GM12878 (cell line): ENCODE data around the gene CDKN2B. TPM values are rescaled to one million over a fixed set of nuclear protein-coding genes. Genes with fewer than 3 reads are reported as not detected.
A peak's percentile ranks its signal among the peaks of the same experiment; 100 is the strongest.

ENCODE experiments used
- ATF7 ChIP-seq: fragments of 450-650 bp; IDR thresholded peaks from 2 replicates; pipeline ENCODE4 v1.6.1; 2016; ENCODE audit warnings: low read depth, mild to moderate bottlenecking
- BHLHE40 ChIP-seq, 2 experiments: fragments of 450-650 bp in 1 of 2; IDR thresholded peaks; 2 replicates each; pipeline ENCODE4 v1.6.1; 2011 to 2017; ENCODE audit warnings: low read depth in 2 of 2, borderline replicate concordance in 1 of 2, improper control_type of control experiment in 1 of 2, low read length in 1 of 2, mild to moderate bottlenecking in 1 of 2
- CHD2 ChIP-seq: IDR thresholded peaks from 2 replicates; pipeline ENCODE4 v1.6.1; 2011; ENCODE audit warnings: low read depth, low read length, improper control_type of control experiment, borderline replicate concordance
- ESRRA ChIP-seq: IDR thresholded peaks from 2 replicates; pipeline ENCODE4 v1.6.1; 2012; ENCODE audit warnings: mild to moderate bottlenecking, low read length, improper control_type of control experiment
- FOXM1 ChIP-seq: IDR thresholded peaks from 2 replicates; pipeline ENCODE4 v1.6.1; 2012; ENCODE audit warnings: low read depth, mild to moderate bottlenecking, inconsistent platforms, low read length, moderate library complexity
- HDAC2 ChIP-seq: fragments of 200-600 bp; sonication (generic); IDR thresholded peaks from 2 replicates; pipeline ENCODE4 v1.6.1; 2017
- NBN ChIP-seq: fragments of 450-650 bp; IDR thresholded peaks from 2 replicates; pipeline ENCODE4 v1.6.1; 2016
- NRF1 ChIP-seq: conservative IDR thresholded peaks from 2 replicates; pipeline ENCODE4 v1.6.1; 2011; ENCODE audit warnings: mild to moderate bottlenecking, low read depth, low read length, improper control_type of control experiment
- POLR2AphosphoS2 ChIP-seq: IDR thresholded peaks from 2 replicates; pipeline ENCODE4 v1.6.1; 2011; ENCODE audit warnings: low read depth, mild to moderate bottlenecking, low read length, improper control_type of control experiment, moderate library complexity
- RB1 ChIP-seq: fragments of 450-650 bp; formaldehyde crosslinking; IDR thresholded peaks from 2 replicates; pipeline ENCODE4 v1.6.1; 2017; ENCODE audit warnings: mild to moderate bottlenecking, borderline replicate concordance
- RUNX3 ChIP-seq: IDR thresholded peaks from 2 replicates; pipeline ENCODE4 v1.6.1; 2012; ENCODE audit warnings: low read length, inconsistent platforms
- SP1 ChIP-seq: IDR thresholded peaks from one replicate; pipeline ENCODE4 v1.6.1; 2011; ENCODE audit warnings: low read depth, low read length
- SUPT20H ChIP-seq: IDR thresholded peaks from 2 replicates; pipeline ENCODE4 v1.6.1; 2011; ENCODE audit warnings: low read depth, mild to moderate bottlenecking, low read length, moderate library complexity, borderline replicate concordance; ENCODE audit not compliant: control insufficient read depth
- ZBED1 ChIP-seq: IDR thresholded peaks from 2 replicates; pipeline ENCODE4 v1.6.1; 2016; ENCODE audit warnings: borderline replicate concordance
- ZNF207 ChIP-seq: fragments of 450-650 bp; IDR thresholded peaks from 2 replicates; pipeline ENCODE4 v1.6.1; 2014; ENCODE audit warnings: antibody characterized with exemption, mild to moderate bottlenecking, borderline replicate concordance
- polyA plus RNA-seq, 11 experiments: library from polyadenylated mRNA; depleted of rRNA in 4 of 11; unstranded in 6 of 11; stranded (reverse) in 5 of 11; fragments of >200 nt; fragmentation: Nextera tagmentation in 4 of 11; fragmentation: Illumina TruSeq in 1 of 11; extraction: Ambion mirVana in 4 of 11; extraction: Trizol in 1 of 11; gene quantifications; 1 replicate in 1 of 11; 2 replicates in 10 of 11; pipeline versions ENCODE4 v1.2.1 to v1.2.3, GENCODE V29; 2011 to 2016; ENCODE audit warnings: inconsistent platforms in 2 of 11, missing spikeins in 2 of 11, low read depth in 1 of 11
- total RNA-seq, 4 experiments: library from RNA; depleted of rRNA in 3 of 4; stranded (reverse); fragments of >200 nt in 3 of 4; fragmentation: Illumina TruSeq in 1 of 4; extraction: Trizol in 1 of 4; gene quantifications; 2 replicates each; pipeline versions ENCODE4 v1.2.1 to v1.2.3, GENCODE V29; 2013 to 2021
- TF ChIP-seq, protein P1 (sequence below): fragments of 450-650 bp; formaldehyde crosslinking; IDR thresholded peaks from 2 replicates; pipeline ENCODE4 v1.5.0; 2022; ENCODE audit warnings: mild to moderate bottlenecking, missing genetic modification characterization
- TF ChIP-seq, protein P2 (sequence below): fragments of 450-650 bp; IDR thresholded peaks from 2 replicates; pipeline ENCODE4 v1.6.1; 2018; ENCODE audit warnings: mild to moderate bottlenecking, low read depth, moderate library complexity; ENCODE audit not compliant: partially characterized antibody
- TF ChIP-seq, protein P3 (sequence below): fragments of 450-650 bp; IDR thresholded peaks from 2 replicates; pipeline ENCODE4 v1.6.1; 2017; ENCODE audit warnings: mild to moderate bottlenecking
- TF ChIP-seq, protein P4 (sequence below): fragments of 450-650 bp; IDR thresholded peaks from 2 replicates; pipeline ENCODE4 v1.6.1; 2014; ENCODE audit warnings: mild to moderate bottlenecking
- TF ChIP-seq, protein P5 (sequence below): IDR thresholded peaks from 2 replicates; pipeline ENCODE4 v1.6.1; 2012; ENCODE audit warnings: low read depth, low read length, improper control_type of control experiment
- TF ChIP-seq, protein P6 (sequence below): fragments of 150-350 bp; IDR thresholded peaks from 2 replicates; pipeline ENCODE4 v1.6.1; 2014; ENCODE audit warnings: mild to moderate bottlenecking, low read depth, low read length

CDKN2B gene
- total and polyA plus RNA-seq, 10 of the 15 experiments (the other 5 are each of a cell fraction or from before 2014, with no cell fraction given) = 0.03 to 0.47 (median 0.08) TPM; not detected in 1

DNA sequence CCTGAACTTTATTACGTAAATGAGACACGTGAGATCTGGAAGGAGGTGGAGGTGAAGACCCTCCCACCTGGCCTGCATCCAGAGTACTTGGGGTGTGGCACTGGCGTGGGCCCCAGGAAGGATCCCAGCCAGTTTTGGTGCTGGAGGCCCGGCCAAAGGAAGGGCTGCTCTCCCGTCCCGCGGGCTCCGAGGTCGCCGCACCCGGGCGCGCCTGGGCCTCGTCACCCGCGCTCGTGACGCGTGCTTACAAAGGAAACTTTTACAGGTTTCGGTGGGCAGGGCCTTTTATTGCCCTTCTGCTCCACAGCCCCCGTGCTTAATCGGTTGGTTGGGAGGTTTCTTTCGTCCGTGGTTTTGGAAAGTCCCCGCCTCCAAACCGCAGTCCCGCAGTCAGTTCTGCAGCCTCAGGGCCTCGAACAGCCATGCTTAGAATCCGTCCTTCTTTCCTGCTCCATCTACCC, 44.1 kb downstream of the CDKN2B start (continued):
- TF ChIP-seq, protein P1, sequence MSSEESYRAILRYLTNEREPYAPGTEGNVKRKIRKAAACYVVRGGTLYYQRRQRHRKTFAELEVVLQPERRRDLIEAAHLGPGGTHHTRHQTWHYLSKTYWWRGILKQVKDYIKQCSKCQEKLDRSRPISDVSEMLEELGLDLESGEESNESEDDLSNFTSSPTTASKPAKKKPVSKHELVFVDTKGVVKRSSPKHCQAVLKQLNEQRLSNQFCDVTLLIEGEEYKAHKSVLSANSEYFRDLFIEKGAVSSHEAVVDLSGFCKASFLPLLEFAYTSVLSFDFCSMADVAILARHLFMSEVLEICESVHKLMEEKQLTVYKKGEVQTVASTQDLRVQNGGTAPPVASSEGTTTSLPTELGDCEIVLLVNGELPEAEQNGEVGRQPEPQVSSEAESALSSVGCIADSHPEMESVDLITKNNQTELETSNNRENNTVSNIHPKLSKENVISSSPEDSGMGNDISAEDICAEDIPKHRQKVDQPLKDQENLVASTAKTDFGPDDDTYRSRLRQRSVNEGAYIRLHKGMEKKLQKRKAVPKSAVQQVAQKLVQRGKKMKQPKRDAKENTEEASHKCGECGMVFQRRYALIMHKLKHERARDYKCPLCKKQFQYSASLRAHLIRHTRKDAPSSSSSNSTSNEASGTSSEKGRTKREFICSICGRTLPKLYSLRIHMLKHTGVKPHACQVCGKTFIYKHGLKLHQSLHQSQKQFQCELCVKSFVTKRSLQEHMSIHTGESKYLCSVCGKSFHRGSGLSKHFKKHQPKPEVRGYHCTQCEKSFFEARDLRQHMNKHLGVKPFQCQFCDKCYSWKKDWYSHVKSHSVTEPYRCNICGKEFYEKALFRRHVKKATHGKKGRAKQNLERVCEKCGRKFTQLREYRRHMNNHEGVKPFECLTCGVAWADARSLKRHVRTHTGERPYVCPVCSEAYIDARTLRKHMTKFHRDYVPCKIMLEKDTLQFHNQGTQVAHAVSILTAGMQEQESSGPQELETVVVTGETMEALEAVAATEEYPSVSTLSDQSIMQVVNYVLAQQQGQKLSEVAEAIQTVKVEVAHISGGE = no peak
- TF ChIP-seq HDAC2 (no peak), NBN (no peak), ATF7 (no peak), ZNF207 (no peak), RB1 (no peak), SUPT20H (no peak), CHD2 (no peak), BHLHE40 (IDR thresholded peaks at IDR 0.05; ENCODE audit: borderline replicate concordance in 1 of 2, low read depth in 2 of 2, low read length in 1 of 2) (peak; percentile 41 to 62; a peak in 3 of 4 replicates), RUNX3 (peak; percentile 85), NRF1 (no peak), FOXM1 (no peak), ZBED1 (no peak), ESRRA (no peak), SP1 (no peak), POLR2AphosphoS2 (no peak)
- TF ChIP-seq, protein P2, sequence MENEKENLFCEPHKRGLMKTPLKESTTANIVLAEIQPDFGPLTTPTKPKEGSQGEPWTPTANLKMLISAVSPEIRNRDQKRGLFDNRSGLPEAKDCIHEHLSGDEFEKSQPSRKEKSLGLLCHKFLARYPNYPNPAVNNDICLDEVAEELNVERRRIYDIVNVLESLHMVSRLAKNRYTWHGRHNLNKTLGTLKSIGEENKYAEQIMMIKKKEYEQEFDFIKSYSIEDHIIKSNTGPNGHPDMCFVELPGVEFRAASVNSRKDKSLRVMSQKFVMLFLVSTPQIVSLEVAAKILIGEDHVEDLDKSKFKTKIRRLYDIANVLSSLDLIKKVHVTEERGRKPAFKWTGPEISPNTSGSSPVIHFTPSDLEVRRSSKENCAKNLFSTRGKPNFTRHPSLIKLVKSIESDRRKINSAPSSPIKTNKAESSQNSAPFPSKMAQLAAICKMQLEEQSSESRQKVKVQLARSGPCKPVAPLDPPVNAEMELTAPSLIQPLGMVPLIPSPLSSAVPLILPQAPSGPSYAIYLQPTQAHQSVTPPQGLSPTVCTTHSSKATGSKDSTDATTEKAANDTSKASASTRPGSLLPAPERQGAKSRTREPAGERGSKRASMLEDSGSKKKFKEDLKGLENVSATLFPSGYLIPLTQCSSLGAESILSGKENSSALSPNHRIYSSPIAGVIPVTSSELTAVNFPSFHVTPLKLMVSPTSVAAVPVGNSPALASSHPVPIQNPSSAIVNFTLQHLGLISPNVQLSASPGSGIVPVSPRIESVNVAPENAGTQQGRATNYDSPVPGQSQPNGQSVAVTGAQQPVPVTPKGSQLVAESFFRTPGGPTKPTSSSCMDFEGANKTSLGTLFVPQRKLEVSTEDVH = no peak
- TF ChIP-seq, protein P3, sequence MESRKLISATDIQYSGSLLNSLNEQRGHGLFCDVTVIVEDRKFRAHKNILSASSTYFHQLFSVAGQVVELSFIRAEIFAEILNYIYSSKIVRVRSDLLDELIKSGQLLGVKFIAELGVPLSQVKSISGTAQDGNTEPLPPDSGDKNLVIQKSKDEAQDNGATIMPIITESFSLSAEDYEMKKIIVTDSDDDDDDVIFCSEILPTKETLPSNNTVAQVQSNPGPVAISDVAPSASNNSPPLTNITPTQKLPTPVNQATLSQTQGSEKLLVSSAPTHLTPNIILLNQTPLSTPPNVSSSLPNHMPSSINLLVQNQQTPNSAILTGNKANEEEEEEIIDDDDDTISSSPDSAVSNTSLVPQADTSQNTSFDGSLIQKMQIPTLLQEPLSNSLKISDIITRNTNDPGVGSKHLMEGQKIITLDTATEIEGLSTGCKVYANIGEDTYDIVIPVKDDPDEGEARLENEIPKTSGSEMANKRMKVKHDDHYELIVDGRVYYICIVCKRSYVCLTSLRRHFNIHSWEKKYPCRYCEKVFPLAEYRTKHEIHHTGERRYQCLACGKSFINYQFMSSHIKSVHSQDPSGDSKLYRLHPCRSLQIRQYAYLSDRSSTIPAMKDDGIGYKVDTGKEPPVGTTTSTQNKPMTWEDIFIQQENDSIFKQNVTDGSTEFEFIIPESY = no peak
- TF ChIP-seq, protein P4, sequence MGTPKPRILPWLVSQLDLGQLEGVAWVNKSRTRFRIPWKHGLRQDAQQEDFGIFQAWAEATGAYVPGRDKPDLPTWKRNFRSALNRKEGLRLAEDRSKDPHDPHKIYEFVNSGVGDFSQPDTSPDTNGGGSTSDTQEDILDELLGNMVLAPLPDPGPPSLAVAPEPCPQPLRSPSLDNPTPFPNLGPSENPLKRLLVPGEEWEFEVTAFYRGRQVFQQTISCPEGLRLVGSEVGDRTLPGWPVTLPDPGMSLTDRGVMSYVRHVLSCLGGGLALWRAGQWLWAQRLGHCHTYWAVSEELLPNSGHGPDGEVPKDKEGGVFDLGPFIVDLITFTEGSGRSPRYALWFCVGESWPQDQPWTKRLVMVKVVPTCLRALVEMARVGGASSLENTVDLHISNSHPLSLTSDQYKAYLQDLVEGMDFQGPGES = no peak
- TF ChIP-seq, protein P5, sequence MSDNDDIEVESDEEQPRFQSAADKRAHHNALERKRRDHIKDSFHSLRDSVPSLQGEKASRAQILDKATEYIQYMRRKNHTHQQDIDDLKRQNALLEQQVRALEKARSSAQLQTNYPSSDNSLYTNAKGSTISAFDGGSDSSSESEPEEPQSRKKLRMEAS = no peak
- TF ChIP-seq, protein P6, sequence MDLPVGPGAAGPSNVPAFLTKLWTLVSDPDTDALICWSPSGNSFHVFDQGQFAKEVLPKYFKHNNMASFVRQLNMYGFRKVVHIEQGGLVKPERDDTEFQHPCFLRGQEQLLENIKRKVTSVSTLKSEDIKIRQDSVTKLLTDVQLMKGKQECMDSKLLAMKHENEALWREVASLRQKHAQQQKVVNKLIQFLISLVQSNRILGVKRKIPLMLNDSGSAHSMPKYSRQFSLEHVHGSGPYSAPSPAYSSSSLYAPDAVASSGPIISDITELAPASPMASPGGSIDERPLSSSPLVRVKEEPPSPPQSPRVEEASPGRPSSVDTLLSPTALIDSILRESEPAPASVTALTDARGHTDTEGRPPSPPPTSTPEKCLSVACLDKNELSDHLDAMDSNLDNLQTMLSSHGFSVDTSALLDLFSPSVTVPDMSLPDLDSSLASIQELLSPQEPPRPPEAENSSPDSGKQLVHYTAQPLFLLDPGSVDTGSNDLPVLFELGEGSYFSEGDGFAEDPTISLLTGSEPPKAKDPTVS = no peak
